WI38 (cell line): Measurements from ENCODE around the gene LRRC31.

Experiments
- H3K4me3 ChIP-seq: 2 replicates; pipeline ENCODE4 v1.5.1; 2011; ENCODE audit warnings: low read depth, mild to moderate bottlenecking, control low read depth, low read length
- CTCF ChIP-seq: IDR thresholded peaks from 2 replicates; pipeline ENCODE4 v1.5.1; 2012; ENCODE audit warnings: low read depth, mild to moderate bottlenecking, control low read depth, low read length

LRRC31 gene

GRCh38 chr3:169879845-169880575, 10.3 kb upstream of the LRRC31 start:
- TF ChIP-seq CTCF, result no peak
- no peak overlapping the region for H3K4me3 ChIP-seq

DNA sequence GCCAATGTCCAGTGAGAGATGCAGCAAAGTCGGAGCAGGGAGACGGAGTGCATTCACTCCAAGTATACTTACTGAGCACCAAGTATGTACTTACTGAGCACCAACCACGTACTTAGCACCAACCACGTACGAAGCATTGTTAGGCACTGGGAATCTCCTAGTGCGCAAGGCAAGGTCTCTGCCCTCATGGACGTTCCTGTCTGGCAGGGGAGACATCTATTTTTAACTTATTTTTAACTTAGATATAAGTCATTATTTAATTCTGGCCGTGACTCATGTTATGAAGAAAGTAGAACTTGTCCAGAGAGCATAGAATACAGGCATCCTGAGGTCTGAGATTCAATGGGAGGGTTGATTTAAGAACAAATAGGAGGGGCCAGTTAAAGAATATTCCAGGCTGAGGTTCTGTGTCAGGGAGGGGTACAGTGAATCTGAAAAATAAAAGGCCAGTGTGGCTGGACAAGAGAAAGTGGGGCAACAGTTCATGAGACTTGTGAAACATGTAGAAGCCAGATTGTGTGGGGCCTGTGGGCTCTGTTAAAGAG, 9.3 kb upstream of the LRRC31 start:
- TF ChIP-seq CTCF, result no peak
- H3K4me3 ChIP-seq, result no peak overlapping the region

DNA sequence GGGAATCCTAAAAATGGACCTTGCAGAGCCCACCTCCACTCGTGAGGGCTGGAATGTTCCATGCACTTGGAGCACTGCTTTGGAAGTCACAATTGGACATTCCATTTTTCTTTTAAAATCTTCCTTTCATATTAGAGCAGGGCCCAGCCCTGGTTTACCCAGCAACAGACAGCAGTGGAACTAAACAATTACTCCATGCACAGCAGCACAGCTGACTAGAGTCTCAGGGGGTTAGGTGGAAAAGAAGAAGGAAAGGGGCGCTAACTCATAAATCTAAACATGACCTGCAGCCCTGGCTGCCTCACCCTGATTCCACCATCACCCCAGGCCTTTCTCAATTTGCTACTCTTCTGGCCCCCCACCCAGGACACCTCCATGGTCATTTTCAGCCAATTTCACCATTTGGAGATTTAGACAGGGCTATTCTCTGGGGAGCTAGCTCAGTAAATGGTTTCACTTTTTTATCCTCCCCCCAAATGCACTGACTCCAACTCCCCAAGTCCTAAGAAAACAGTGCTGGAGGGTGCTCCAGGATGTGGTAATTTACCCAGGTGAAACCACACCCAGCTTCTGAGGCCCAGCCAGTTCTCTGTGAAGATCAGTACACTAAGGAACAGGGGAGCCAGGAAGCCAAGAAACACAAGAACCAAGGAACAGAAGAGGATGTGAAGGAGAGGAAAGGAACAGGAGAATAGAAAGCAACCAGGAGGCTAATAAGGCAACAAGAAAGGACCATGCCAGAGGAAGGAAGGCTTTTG, 1.6 kb upstream of the LRRC31 start:
- H3K4me3 ChIP-seq, result no peak overlapping the region

GRCh38 chr3:169868369-169868768, 1.4 kb downstream of the LRRC31 start:
- H3K4me3 ChIP-seq, result no peak overlapping the region
- TF ChIP-seq CTCF, result no peak

More for the DNA sequence above, 1.6 kb upstream of the LRRC31 start:
- no peak for TF ChIP-seq CTCF

DNA sequence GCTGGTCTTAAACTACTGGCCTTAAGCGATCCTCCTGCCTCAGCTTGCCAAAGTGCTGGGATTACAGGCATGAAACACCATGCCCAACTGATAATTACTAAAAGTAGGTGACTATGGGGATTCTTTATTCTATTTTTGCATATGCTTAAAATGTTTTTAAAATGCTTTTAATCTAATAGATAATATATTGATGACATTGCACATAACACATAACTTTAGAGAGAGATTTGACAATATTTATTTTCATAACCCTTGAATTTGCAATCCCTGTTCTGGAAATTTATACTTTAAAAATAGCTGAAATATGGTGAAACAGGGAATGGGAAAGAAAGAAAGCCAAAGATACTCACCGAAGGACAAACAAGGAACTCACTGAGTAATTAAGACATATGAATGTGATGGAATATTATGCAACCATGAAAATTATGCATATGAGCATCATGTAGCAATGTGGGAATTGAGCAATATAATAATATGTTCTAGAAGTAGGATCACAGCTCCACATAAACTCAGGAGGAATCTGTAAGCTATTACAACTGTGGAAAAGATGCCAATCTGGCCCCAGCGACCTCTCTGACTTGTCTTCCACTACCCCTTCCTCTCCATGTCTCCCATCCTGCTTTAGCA, 2.0 kb downstream of the LRRC31 start:
- no peak overlapping the region for H3K4me3 ChIP-seq
- TF ChIP-seq CTCF, result no peak

GRCh38 chr3:169865176-169865767, 4.5 kb downstream of the LRRC31 start:
- no peak overlapping the region for H3K4me3 ChIP-seq
- no peak for TF ChIP-seq CTCF
